DOHH2 (cell line): Measurements from ENCODE around the gene FRYL.

Experiments used
- H3F3A ChIP-seq: fragments of 200-600 bp; sonication (generic), shearing (Covaris generic); 2 replicates; pipeline ENCODE4 v1.6.0; 2016; ENCODE audit warnings: antibody characterized with exemption, mild to moderate bottlenecking; ENCODE audit not compliant: control insufficient read depth, insufficient read depth
- H3K27ac ChIP-seq: fragments of 200-600 bp; sonication (generic); 2 replicates; pipeline ENCODE4 v1.5.1; 2014; ENCODE audit warnings: low read depth, mild to moderate bottlenecking, low read length, moderate library complexity
- H3K27me3 ChIP-seq: fragments of 200-600 bp; sonication (generic); 2 replicates; pipeline ENCODE4 v1.6.1; 2014; ENCODE audit warnings: mild to moderate bottlenecking, low read length, mixed read lengths; ENCODE audit not compliant: control insufficient read depth
- H3K36me3 ChIP-seq: fragments of 200-600 bp; sonication (generic); 2 replicates; pipeline ENCODE4 v1.6.1; 2014; ENCODE audit warnings: mild to moderate bottlenecking, low read length, moderate library complexity, mixed read lengths; ENCODE audit not compliant: control insufficient read depth
- H3K4me1 ChIP-seq: fragments of 200-600 bp; sonication (generic); 2 replicates; pipeline ENCODE4 v1.6.1; 2014; ENCODE audit warnings: mild to moderate bottlenecking, low read length, mixed read lengths; ENCODE audit not compliant: control insufficient read depth
- H3K4me2 ChIP-seq: fragments of 200-600 bp; sonication (generic); 2 replicates; pipeline ENCODE4 v1.6.0; 2014; ENCODE audit warnings: mild to moderate bottlenecking, low read length, moderate library complexity
- H3K4me3 ChIP-seq: fragments of 200-600 bp; sonication (generic); 2 replicates; pipeline ENCODE4 v1.5.1; 2014; ENCODE audit warnings: mild to moderate bottlenecking, low read length, mixed read lengths
- H3K79me2 ChIP-seq: fragments of 200-600 bp; sonication (generic); 2 replicates; pipeline ENCODE4 v1.6.1; 2014; ENCODE audit warnings: mild to moderate bottlenecking, low read length, mixed read lengths; ENCODE audit not compliant: control insufficient read depth
- H3K9me2 ChIP-seq: fragments of 200-600 bp; sonication (generic); replicated peaks from 2 replicates; pipeline ENCODE4 v1.6.1; 2014; ENCODE audit warnings: mild to moderate bottlenecking, low read length, mixed read lengths; ENCODE audit not compliant: control insufficient read depth
- H3K9me3 ChIP-seq: fragments of 200-600 bp; sonication (generic); 2 replicates; pipeline ENCODE4 v1.6.1; 2014; ENCODE audit warnings: antibody characterized with exemption, low read length, mixed read lengths; ENCODE audit not compliant: control insufficient read depth, insufficient read depth
- H4K20me1 ChIP-seq: fragments of 200-600 bp; sonication (generic); 2 replicates; pipeline ENCODE4 v1.6.0; 2014; ENCODE audit warnings: low read depth, mild to moderate bottlenecking, antibody characterized with exemption, low read length, moderate library complexity; ENCODE audit not compliant: control insufficient read depth, insufficient read depth
- EZH2phosphoT487 ChIP-seq: fragments of 200-600 bp; sonication (generic); IDR thresholded peaks from 2 replicates; pipeline ENCODE4 v1.6.1; 2017; ENCODE audit warnings: borderline replicate concordance, mild to moderate bottlenecking, antibody characterized with exemption, low read length, moderate library complexity, mixed read lengths
- TF ChIP-seq, protein P1 (sequence below): fragments of 200-600 bp; sonication (generic); IDR thresholded peaks from one replicate; pipeline ENCODE4 v1.5.1; 2014; ENCODE audit warnings: antibody characterized with exemption, mild to moderate bottlenecking, low read depth, low read length; ENCODE audit not compliant: poor library complexity, severe bottlenecking

FRYL gene

DNA sequence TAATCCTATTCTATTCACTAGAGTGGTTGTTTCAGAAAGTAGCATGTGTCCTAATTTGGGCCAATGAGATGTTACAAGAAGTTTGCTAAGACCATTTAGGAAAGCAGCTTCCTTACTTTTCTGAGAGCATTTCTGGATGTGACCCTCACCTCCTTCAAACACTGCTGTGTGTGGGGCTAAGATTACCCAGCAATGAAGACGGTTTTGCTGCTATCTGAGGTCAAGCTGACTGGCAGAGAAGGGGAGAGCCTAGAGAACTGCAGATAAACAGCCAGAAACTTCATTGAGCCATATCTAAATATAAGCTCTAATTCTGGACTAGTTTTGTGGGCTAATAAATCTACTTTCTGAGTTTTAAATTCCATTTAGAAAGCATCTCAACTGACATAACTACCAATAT is 253.7 kb downstream of the FRYL start:
- H4K20me1 ChIP-seq = no peaks in the 10 kb centered on the region
- no peaks in the 10 kb centered on the region for H3F3A ChIP-seq
- H3K79me2 ChIP-seq = no peaks in the 10 kb centered on the region
- H3K4me2 ChIP-seq = no peak overlapping the region
- H3K9me2 ChIP-seq = no peaks in the 10 kb centered on the region
- H3K4me3 ChIP-seq = no peak overlapping the region
- H3K4me1 ChIP-seq = no peaks in the 10 kb centered on the region
- H3K36me3 ChIP-seq = peaks cover 82% of the 10 kb centered on the region
- no peak overlapping the region for H3K27ac ChIP-seq
- no peak for TF ChIP-seq EZH2phosphoT487
- TF ChIP-seq, protein P1, sequence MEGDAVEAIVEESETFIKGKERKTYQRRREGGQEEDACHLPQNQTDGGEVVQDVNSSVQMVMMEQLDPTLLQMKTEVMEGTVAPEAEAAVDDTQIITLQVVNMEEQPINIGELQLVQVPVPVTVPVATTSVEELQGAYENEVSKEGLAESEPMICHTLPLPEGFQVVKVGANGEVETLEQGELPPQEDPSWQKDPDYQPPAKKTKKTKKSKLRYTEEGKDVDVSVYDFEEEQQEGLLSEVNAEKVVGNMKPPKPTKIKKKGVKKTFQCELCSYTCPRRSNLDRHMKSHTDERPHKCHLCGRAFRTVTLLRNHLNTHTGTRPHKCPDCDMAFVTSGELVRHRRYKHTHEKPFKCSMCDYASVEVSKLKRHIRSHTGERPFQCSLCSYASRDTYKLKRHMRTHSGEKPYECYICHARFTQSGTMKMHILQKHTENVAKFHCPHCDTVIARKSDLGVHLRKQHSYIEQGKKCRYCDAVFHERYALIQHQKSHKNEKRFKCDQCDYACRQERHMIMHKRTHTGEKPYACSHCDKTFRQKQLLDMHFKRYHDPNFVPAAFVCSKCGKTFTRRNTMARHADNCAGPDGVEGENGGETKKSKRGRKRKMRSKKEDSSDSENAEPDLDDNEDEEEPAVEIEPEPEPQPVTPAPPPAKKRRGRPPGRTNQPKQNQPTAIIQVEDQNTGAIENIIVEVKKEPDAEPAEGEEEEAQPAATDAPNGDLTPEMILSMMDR = no peak
- no peaks in the 10 kb centered on the region for H3K27me3 ChIP-seq
- no peaks in the 10 kb centered on the region for H3K9me3 ChIP-seq

DNA sequence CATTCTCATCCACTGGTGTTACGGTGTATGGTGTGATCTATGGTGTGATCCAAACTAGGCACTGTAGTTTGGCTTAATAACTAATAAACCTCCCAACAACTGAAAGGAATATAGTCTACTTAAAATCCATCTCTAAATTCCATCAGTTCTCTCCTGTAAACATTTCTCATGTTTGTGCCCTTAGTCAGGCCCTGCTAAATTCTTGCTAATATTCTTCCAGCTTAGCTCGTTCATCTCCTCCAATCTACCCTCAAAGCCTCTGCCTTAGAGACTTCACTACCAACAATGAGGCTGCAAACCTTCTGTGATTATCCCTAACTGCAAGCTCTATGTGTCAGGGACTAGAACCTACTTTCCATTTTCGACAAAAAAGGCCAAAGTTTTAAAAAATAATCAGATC is 261.9 kb downstream of the FRYL start:
- Histone ChIP-seq H3K79me2 (no peaks in the 10 kb centered on the region), H4K20me1 (no peaks in the 10 kb centered on the region), H3K36me3 (peaks cover 65% of the 10 kb centered on the region), H3K27me3 (no peaks in the 10 kb centered on the region), H3K9me2 (no peaks in the 10 kb centered on the region), H3K9me3 (no peaks in the 10 kb centered on the region), H3K4me3 (no peak overlapping the region), H3K4me2 (no peak overlapping the region), H3K4me1 (no peaks in the 10 kb centered on the region), H3K27ac (no peak overlapping the region), H3F3A (no peaks in the 10 kb centered on the region)
- TF ChIP-seq, protein P1 = no peak
- TF ChIP-seq EZH2phosphoT487 = no peak

GRCh38 chr4:48509543-48509942 is 270.5 kb downstream of the FRYL start:
- TF ChIP-seq EZH2phosphoT487 = no peak
- TF ChIP-seq, protein P1 = no peak
- H3K4me2 ChIP-seq = no peak overlapping the region
- H3K36me3 ChIP-seq = peaks cover 70% of the 10 kb centered on the region
- no peaks in the 10 kb centered on the region for H3K4me1 ChIP-seq
- no peak overlapping the region for H3K27ac ChIP-seq
- no peaks in the 10 kb centered on the region for H3K79me2 ChIP-seq
- H3K4me3 ChIP-seq = no peak overlapping the region
- H3F3A ChIP-seq = no peaks in the 10 kb centered on the region
- no peaks in the 10 kb centered on the region for H3K27me3 ChIP-seq
- H4K20me1 ChIP-seq = no peaks in the 10 kb centered on the region
- no peaks in the 10 kb centered on the region for H3K9me2 ChIP-seq
- H3K9me3 ChIP-seq = no peaks in the 10 kb centered on the region

DNA sequence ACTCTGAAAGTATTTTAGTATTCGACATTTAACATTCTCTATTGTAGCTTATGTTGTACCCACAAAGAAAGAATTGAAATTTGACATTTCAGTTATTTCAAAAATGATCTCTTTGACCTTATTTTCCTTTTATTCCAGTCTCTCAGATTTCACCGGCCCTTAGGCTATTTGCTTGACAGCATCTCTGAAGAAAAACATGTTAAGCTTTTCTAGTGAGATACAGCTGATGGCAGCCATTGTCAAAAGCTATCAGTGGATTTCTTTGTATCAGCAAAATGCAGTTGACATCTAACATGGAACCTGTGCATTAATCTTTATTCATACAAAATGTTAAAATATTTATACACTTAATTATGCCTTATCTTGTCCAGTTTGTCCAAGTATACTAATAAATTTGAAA is 273.4 kb downstream of the FRYL start:
- Histone ChIP-seq H3K27me3 (no peaks in the 10 kb centered on the region), H3K36me3 (peaks cover 48% of the 10 kb centered on the region), H3K79me2 (no peaks in the 10 kb centered on the region), H3K4me2 (no peak overlapping the region), H3K4me1 (no peaks in the 10 kb centered on the region), H3K4me3 (no peak overlapping the region), H3K9me2 (no peaks in the 10 kb centered on the region), H3K9me3 (no peaks in the 10 kb centered on the region), H3F3A (no peaks in the 10 kb centered on the region), H3K27ac (no peak overlapping the region), H4K20me1 (no peaks in the 10 kb centered on the region)
- TF ChIP-seq EZH2phosphoT487 = no peak
- TF ChIP-seq, protein P1 = no peak
